Measurements from ENCODE around the gene PRSS2. TPM values are rescaled to one million over a fixed set of nuclear protein-coding genes. Genes with fewer than 3 reads are reported as not detected.
A peak's percentile ranks its signal among the peaks of the same experiment; 100 is the strongest.
"Not testable (repeated sequence)": the region's sequence is repeated elsewhere in the genome, so short reads cannot be mapped to it uniquely, and the experiment has no call there.

Gene PRSS2
- total and polyA plus RNA-seq, 2 donors (not counting 1 experiment from before 2014, with no cell fraction given) = not detected

- Histone ChIP-seq H3K9me3 (ENCODE audit: control insufficient read depth, insufficient read depth, low read depth, low read length) (no peaks in the 10 kb centered on the region), H3K9ac (ENCODE audit: insufficient read depth, low read length) (no peak overlapping the region), H2AFZ (ENCODE audit: low read length) (no peak overlapping the region), H3K4me2 (ENCODE audit: extremely low read depth, insufficient read depth, low read length) (no peak overlapping the region), H3K4me3 (replicated peaks in 1 of 4; ENCODE audit: control extremely low read depth in 1 of 4, insufficient read depth in 1 of 4, low read depth in 3 of 4, low read length in 4 of 4) (no peak overlapping the region), H3K36me3 (ENCODE audit: control insufficient read depth, insufficient read depth, low read length) (no peaks in the 10 kb centered on the region), H3K4me1 (ENCODE audit: control insufficient read depth, extremely low read depth, insufficient read depth, low read length) (no peaks in the 10 kb centered on the region), H3K27me3 (ENCODE audit: control insufficient read depth, insufficient read depth, low read length) (no peaks in the 10 kb centered on the region), H3K79me2 (ENCODE audit: control insufficient read depth, insufficient read depth, low read length) (no peaks in the 10 kb centered on the region), H3K27ac (ENCODE audit: insufficient read depth, low read length) (no peak overlapping the region), H4K20me1 (ENCODE audit: control insufficient read depth, extremely low read depth, insufficient read depth, low read length) (no peaks in the 10 kb centered on the region)
- TF ChIP-seq, protein P1, sequence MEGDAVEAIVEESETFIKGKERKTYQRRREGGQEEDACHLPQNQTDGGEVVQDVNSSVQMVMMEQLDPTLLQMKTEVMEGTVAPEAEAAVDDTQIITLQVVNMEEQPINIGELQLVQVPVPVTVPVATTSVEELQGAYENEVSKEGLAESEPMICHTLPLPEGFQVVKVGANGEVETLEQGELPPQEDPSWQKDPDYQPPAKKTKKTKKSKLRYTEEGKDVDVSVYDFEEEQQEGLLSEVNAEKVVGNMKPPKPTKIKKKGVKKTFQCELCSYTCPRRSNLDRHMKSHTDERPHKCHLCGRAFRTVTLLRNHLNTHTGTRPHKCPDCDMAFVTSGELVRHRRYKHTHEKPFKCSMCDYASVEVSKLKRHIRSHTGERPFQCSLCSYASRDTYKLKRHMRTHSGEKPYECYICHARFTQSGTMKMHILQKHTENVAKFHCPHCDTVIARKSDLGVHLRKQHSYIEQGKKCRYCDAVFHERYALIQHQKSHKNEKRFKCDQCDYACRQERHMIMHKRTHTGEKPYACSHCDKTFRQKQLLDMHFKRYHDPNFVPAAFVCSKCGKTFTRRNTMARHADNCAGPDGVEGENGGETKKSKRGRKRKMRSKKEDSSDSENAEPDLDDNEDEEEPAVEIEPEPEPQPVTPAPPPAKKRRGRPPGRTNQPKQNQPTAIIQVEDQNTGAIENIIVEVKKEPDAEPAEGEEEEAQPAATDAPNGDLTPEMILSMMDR (conservative IDR thresholded peaks at IDR 0.05 in 1 of 2, IDR thresholded peaks at IDR 0.05 in 1 of 2; ENCODE audit: low read depth in 1 of 2, low read length in 2 of 2) = no peak
- TF ChIP-seq EZH2 (IDR thresholded peaks at IDR 0.05; ENCODE audit: low read length, missing control alignments) = no peak
- peak in 1 of 2 donors; percentile 13 for DNase-seq (ENCODE audit: low read depth in 2 of 2)
Measured at GRCh38 chr7:142745091-142745635, 25.6 kb upstream of the PRSS2 start.

DNA sequence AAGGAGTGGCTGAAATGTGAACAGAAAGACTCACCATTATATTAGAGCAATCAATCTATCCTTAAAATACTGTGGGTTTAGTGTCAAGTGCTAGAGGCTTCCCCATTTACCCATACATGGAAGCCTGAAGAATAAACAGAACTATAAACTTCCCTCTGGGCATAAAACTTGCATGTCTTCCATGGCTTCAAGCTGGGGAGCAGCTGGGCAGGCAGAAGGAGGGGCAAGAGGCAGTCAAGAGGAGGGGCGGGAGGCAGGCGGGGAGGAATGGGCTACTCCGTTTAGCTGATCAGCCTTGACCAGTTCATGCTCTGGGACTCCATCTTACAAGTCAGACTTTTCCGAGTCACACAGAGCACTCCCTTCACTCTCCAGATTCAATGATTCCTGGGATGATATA lies 25.0 kb upstream of the PRSS2 start:
- H4K20me1 ChIP-seq (ENCODE audit: control insufficient read depth, extremely low read depth, insufficient read depth, low read length) = no peaks in the 10 kb centered on the region
- H3K27ac ChIP-seq (ENCODE audit: insufficient read depth, low read length) = no peak overlapping the region
- no peak overlapping the region for H2AFZ ChIP-seq (ENCODE audit: low read length)
- H3K9me3 ChIP-seq (ENCODE audit: control insufficient read depth, insufficient read depth, low read depth, low read length) = no peaks in the 10 kb centered on the region
- H3K79me2 ChIP-seq (ENCODE audit: control insufficient read depth, insufficient read depth, low read length) = no peaks in the 10 kb centered on the region
- H3K4me1 ChIP-seq (ENCODE audit: control insufficient read depth, extremely low read depth, insufficient read depth, low read length) = no peaks in the 10 kb centered on the region
- TF ChIP-seq, protein P1 (conservative IDR thresholded peaks at IDR 0.05 in 1 of 2, IDR thresholded peaks at IDR 0.05 in 1 of 2; ENCODE audit: low read depth in 1 of 2, low read length in 2 of 2) = no peak
- no peak for TF ChIP-seq EZH2 (IDR thresholded peaks at IDR 0.05; ENCODE audit: low read length, missing control alignments)
- DNase-seq (ENCODE audit: low read depth in 2 of 2) = no peak
- H3K9ac ChIP-seq (ENCODE audit: insufficient read depth, low read length) = no peak overlapping the region
- no peaks in the 10 kb centered on the region for H3K36me3 ChIP-seq (ENCODE audit: control insufficient read depth, insufficient read depth, low read length)
- H3K27me3 ChIP-seq (ENCODE audit: control insufficient read depth, insufficient read depth, low read length) = no peaks in the 10 kb centered on the region
- H3K4me3 ChIP-seq (replicated peaks in 1 of 4; ENCODE audit: control extremely low read depth in 1 of 4, insufficient read depth in 1 of 4, low read depth in 3 of 4, low read length in 4 of 4) = no peak overlapping the region
- H3K4me2 ChIP-seq (ENCODE audit: extremely low read depth, insufficient read depth, low read length) = no peak overlapping the region

DNA sequence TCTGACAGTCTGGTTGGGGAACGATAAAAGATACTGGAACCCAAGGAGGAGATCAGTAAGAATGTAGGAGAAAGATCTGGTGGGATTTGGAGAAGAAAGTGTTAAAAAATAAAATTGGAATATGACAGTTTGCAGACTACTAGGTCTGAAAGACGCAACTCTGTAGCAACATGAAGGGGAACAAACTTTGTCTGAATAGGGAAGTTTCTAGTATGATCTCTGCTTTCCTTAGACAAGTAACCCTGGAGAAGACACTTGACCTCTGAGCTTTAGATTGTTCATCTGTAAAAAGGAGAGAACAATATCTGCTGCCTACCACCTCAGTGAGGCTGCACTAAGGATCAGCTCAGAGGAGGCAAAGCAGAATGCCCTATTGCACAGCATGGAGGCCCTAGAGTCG lies 24.5 kb upstream of the PRSS2 start:
- H3K9me3 ChIP-seq (ENCODE audit: control insufficient read depth, insufficient read depth, low read depth, low read length) = no peaks in the 10 kb centered on the region
- no peaks in the 10 kb centered on the region for H3K27me3 ChIP-seq (ENCODE audit: control insufficient read depth, insufficient read depth, low read length)
- no peak overlapping the region for H3K4me2 ChIP-seq (ENCODE audit: extremely low read depth, insufficient read depth, low read length)
- H2AFZ ChIP-seq (ENCODE audit: low read length) = no peak overlapping the region
- no peaks in the 10 kb centered on the region for H3K4me1 ChIP-seq (ENCODE audit: control insufficient read depth, extremely low read depth, insufficient read depth, low read length)
- H3K36me3 ChIP-seq (ENCODE audit: control insufficient read depth, insufficient read depth, low read length) = no peaks in the 10 kb centered on the region
- H3K27ac ChIP-seq (ENCODE audit: insufficient read depth, low read length) = no peak overlapping the region
- no peaks in the 10 kb centered on the region for H4K20me1 ChIP-seq (ENCODE audit: control insufficient read depth, extremely low read depth, insufficient read depth, low read length)
- H3K4me3 ChIP-seq (replicated peaks in 1 of 4; ENCODE audit: control extremely low read depth in 1 of 4, insufficient read depth in 1 of 4, low read depth in 3 of 4, low read length in 4 of 4) = no peak overlapping the region
- no peaks in the 10 kb centered on the region for H3K79me2 ChIP-seq (ENCODE audit: control insufficient read depth, insufficient read depth, low read length)
- no peak for DNase-seq (ENCODE audit: low read depth in 2 of 2)
- TF ChIP-seq, protein P1 (conservative IDR thresholded peaks at IDR 0.05 in 1 of 2, IDR thresholded peaks at IDR 0.05 in 1 of 2; ENCODE audit: low read depth in 1 of 2, low read length in 2 of 2) = no peak
- TF ChIP-seq EZH2 (IDR thresholded peaks at IDR 0.05; ENCODE audit: low read length, missing control alignments) = no peak
- no peak overlapping the region for H3K9ac ChIP-seq (ENCODE audit: insufficient read depth, low read length)

DNA sequence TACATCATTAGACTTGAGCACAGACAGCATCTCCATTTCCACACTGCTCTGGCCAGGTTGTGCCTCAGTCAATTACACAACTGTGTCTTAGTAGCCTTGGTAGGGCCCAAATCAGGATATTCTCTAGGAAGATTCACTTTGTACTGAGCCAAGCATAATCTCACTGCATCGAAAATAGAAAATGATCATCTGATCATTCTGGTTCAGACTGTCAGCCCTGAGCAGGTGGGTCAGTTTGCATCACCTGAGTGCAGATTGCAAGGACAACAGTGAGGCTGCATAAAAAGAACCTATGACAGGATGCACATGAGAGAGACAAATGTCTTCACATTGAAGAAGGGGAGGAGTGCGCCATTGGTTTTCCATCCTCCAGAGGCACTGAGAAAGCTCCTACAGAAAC lies 22.4 kb upstream of the PRSS2 start:
- not testable (repeated sequence) for H3K9ac ChIP-seq (ENCODE audit: insufficient read depth, low read length); H3K9me3 ChIP-seq (ENCODE audit: control insufficient read depth, insufficient read depth, low read depth, low read length); H3K4me1 ChIP-seq (ENCODE audit: control insufficient read depth, extremely low read depth, insufficient read depth, low read length); H3K4me3 ChIP-seq (replicated peaks in 1 of 4; ENCODE audit: control extremely low read depth in 1 of 4, insufficient read depth in 1 of 4, low read depth in 3 of 4, low read length in 4 of 4); DNase-seq (ENCODE audit: low read depth in 2 of 2); H3K4me2 ChIP-seq (ENCODE audit: extremely low read depth, insufficient read depth, low read length); H3K79me2 ChIP-seq (ENCODE audit: control insufficient read depth, insufficient read depth, low read length); H2AFZ ChIP-seq (ENCODE audit: low read length); H3K27me3 ChIP-seq (ENCODE audit: control insufficient read depth, insufficient read depth, low read length); H3K36me3 ChIP-seq (ENCODE audit: control insufficient read depth, insufficient read depth, low read length); H4K20me1 ChIP-seq (ENCODE audit: control insufficient read depth, extremely low read depth, insufficient read depth, low read length); H3K27ac ChIP-seq (ENCODE audit: insufficient read depth, low read length)
